ENCODE results near the gene SQSTM1. TPM values are rescaled to one million over a fixed set of nuclear protein-coding genes. Genes with fewer than 3 reads are reported as not detected.

SQSTM1 gene
- total and polyA plus RNA-seq, 2 donors (not counting 1 experiment from before 2014, with no cell fraction given), result 212 to 1,894 TPM

DNA sequence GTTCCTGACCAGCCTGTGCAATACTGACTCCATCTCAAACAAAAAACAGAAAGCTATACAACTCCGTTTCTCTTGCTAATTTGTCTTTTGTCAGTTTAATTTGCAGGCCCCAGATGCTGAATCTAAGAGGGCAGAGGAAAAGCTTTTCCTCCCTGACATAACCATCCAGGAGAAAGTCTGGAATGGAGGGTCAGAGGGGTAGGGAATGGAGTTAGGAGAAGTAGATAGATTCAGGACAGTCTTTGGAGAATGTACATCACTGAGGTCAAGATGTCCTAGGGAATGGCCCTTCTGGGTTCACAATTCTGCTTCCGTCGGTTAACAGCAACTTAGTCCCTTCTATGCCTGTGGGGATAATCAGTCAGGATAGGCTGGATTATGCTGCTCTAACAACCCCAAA is 6.6 kb upstream of the SQSTM1 start:
- Histone ChIP-seq H4K20me1 (ENCODE audit: control insufficient read depth, extremely low read depth, insufficient read depth, low read length) (no peaks in the 10 kb centered on the region), H3K9me3 (ENCODE audit: control insufficient read depth, insufficient read depth, low read depth, low read length) (no peaks in the 10 kb centered on the region), H3K36me3 (ENCODE audit: control insufficient read depth, insufficient read depth, low read length) (peaks cover 6% of the 10 kb centered on the region), H3K4me2 (ENCODE audit: extremely low read depth, insufficient read depth, low read length) (no peak overlapping the region), H3K4me3 (replicated peaks in 1 of 4; ENCODE audit: control extremely low read depth in 1 of 4, insufficient read depth in 1 of 4, low read depth in 3 of 4, low read length in 4 of 4) (no peak overlapping the region), H3K27me3 (ENCODE audit: control insufficient read depth, insufficient read depth, low read length) (no peaks in the 10 kb centered on the region), H3K27ac (ENCODE audit: insufficient read depth, low read length) (no peak overlapping the region), H2AFZ (ENCODE audit: low read length) (no peak overlapping the region), H3K9ac (ENCODE audit: insufficient read depth, low read length) (no peak overlapping the region), H3K79me2 (ENCODE audit: control insufficient read depth, insufficient read depth, low read length) (no peaks in the 10 kb centered on the region), H3K4me1 (ENCODE audit: control insufficient read depth, extremely low read depth, insufficient read depth, low read length) (peaks cover 9% of the 10 kb centered on the region)
- TF ChIP-seq, protein P1, sequence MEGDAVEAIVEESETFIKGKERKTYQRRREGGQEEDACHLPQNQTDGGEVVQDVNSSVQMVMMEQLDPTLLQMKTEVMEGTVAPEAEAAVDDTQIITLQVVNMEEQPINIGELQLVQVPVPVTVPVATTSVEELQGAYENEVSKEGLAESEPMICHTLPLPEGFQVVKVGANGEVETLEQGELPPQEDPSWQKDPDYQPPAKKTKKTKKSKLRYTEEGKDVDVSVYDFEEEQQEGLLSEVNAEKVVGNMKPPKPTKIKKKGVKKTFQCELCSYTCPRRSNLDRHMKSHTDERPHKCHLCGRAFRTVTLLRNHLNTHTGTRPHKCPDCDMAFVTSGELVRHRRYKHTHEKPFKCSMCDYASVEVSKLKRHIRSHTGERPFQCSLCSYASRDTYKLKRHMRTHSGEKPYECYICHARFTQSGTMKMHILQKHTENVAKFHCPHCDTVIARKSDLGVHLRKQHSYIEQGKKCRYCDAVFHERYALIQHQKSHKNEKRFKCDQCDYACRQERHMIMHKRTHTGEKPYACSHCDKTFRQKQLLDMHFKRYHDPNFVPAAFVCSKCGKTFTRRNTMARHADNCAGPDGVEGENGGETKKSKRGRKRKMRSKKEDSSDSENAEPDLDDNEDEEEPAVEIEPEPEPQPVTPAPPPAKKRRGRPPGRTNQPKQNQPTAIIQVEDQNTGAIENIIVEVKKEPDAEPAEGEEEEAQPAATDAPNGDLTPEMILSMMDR (conservative IDR thresholded peaks at IDR 0.05 in 1 of 2, IDR thresholded peaks at IDR 0.05 in 1 of 2; ENCODE audit: low read depth in 1 of 2, low read length in 2 of 2), result no peak
- no peak for TF ChIP-seq EZH2 (IDR thresholded peaks at IDR 0.05; ENCODE audit: low read length, missing control alignments)
- no peak for DNase-seq (ENCODE audit: low read depth in 2 of 2)

DNA sequence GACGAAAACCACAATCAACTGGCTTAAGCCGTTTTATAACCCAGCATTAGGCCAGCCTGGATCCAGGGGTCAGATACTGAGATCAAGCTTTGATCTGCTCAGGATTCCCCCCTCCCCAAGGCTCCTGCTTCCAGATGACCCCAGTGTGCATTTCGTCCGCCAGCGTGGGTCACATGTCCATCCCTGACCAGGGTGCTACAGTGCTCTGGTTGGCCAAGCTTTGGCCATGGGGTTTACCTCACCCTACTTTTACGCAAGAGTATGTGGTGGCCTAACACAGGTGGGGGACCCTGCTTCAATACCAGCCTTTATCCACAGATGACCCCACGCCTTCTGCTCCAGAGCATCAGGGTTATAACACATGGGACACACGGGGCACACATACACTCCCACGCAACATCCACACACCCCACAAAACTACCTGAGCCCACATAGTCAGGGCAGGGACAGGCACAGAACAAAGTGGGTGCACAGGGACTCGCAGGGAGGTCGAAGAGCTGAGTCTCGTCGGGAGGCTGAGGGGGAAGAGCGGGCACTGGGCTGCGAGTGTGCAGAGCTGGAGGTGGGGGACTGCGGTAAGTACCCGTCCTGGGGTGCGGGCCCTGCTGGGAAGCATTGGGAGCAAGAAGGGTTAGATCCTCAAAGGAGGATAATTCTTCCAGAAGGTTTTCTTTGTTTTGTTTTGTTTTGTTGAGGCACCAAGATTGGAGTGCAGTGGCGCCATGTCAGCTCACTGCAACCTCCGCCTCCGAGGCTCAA is 5.0 kb upstream of the SQSTM1 start:
- TF ChIP-seq, protein P1 (conservative IDR thresholded peaks at IDR 0.05 in 1 of 2, IDR thresholded peaks at IDR 0.05 in 1 of 2; ENCODE audit: low read depth in 1 of 2, low read length in 2 of 2), result no peak
- no peak for TF ChIP-seq EZH2 (IDR thresholded peaks at IDR 0.05; ENCODE audit: low read length, missing control alignments)
- Histone ChIP-seq H3K27ac (ENCODE audit: insufficient read depth, low read length) (no peak overlapping the region), H3K79me2 (ENCODE audit: control insufficient read depth, insufficient read depth, low read length) (no peaks in the 10 kb centered on the region), H2AFZ (ENCODE audit: low read length) (no peak overlapping the region), H3K9ac (ENCODE audit: insufficient read depth, low read length) (no peak overlapping the region), H4K20me1 (ENCODE audit: control insufficient read depth, extremely low read depth, insufficient read depth, low read length) (no peaks in the 10 kb centered on the region), H3K4me2 (ENCODE audit: extremely low read depth, insufficient read depth, low read length) (no peak overlapping the region), H3K4me3 (replicated peaks in 1 of 4; ENCODE audit: control extremely low read depth in 1 of 4, insufficient read depth in 1 of 4, low read depth in 3 of 4, low read length in 4 of 4) (no peak overlapping the region), H3K36me3 (ENCODE audit: control insufficient read depth, insufficient read depth, low read length) (peaks cover 6% of the 10 kb centered on the region), H3K9me3 (ENCODE audit: control insufficient read depth, insufficient read depth, low read depth, low read length) (no peaks in the 10 kb centered on the region), H3K4me1 (ENCODE audit: control insufficient read depth, extremely low read depth, insufficient read depth, low read length) (peaks cover 22% of the 10 kb centered on the region), H3K27me3 (ENCODE audit: control insufficient read depth, insufficient read depth, low read length) (no peaks in the 10 kb centered on the region)
- DNase-seq (ENCODE audit: low read depth in 2 of 2), result no peak

DNA sequence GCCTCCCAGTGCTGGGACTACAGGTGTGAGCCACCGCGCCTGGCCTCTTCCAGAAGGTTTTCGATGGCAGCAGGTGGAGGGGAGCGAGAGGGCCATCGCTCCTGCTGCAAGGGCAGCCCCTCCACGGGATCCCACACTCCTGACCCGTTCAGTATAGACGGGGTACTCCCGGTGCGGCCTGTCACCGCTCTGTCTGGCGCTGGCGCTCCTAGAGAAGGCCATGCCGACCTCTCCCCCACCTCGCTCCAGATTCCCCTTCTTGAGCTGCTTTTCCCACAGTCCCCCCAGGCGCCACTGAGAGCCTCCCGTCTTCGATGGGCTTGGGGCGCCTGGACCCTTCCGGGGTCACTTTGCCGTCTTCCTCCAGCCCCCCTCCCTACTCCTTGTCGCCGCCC is 4.3 kb upstream of the SQSTM1 start:
- peak overlapping the region; percentile 51 for H3K9ac ChIP-seq (ENCODE audit: insufficient read depth, low read length)
- peak overlapping the region; percentile 51 for H3K4me2 ChIP-seq (ENCODE audit: extremely low read depth, insufficient read depth, low read length)
- TF ChIP-seq EZH2 (IDR thresholded peaks at IDR 0.05; ENCODE audit: low read length, missing control alignments), result no peak
- TF ChIP-seq, protein P1 (conservative IDR thresholded peaks at IDR 0.05 in 1 of 2, IDR thresholded peaks at IDR 0.05 in 1 of 2; ENCODE audit: low read depth in 1 of 2, low read length in 2 of 2), result no peak
- H4K20me1 ChIP-seq (ENCODE audit: control insufficient read depth, extremely low read depth, insufficient read depth, low read length), result no peaks in the 10 kb centered on the region
- peaks cover 7% of the 10 kb centered on the region for H3K79me2 ChIP-seq (ENCODE audit: control insufficient read depth, insufficient read depth, low read length)
- peaks cover 6% of the 10 kb centered on the region for H3K36me3 ChIP-seq (ENCODE audit: control insufficient read depth, insufficient read depth, low read length)
- no peak overlapping the region for H2AFZ ChIP-seq (ENCODE audit: low read length)
- no peaks in the 10 kb centered on the region for H3K9me3 ChIP-seq (ENCODE audit: control insufficient read depth, insufficient read depth, low read depth, low read length)
- peaks cover 22% of the 10 kb centered on the region for H3K4me1 ChIP-seq (ENCODE audit: control insufficient read depth, extremely low read depth, insufficient read depth, low read length)
- no peak for DNase-seq (ENCODE audit: low read depth in 2 of 2)
- peak overlapping the region in 1 of 4 experiments; percentile 50 for H3K4me3 ChIP-seq (replicated peaks in 1 of 4; ENCODE audit: control extremely low read depth in 1 of 4, insufficient read depth in 1 of 4, low read depth in 3 of 4, low read length in 4 of 4)
- no peaks in the 10 kb centered on the region for H3K27me3 ChIP-seq (ENCODE audit: control insufficient read depth, insufficient read depth, low read length)
- H3K27ac ChIP-seq (ENCODE audit: insufficient read depth, low read length), result no peak overlapping the region

Measured in fibroblast of lung (primary cell).